K562 (cell line): ENCODE data around the gene ATP5F1D. TPM values are rescaled to one million over a fixed set of nuclear protein-coding genes. Genes with fewer than 3 reads are reported as not detected.
A peak's percentile ranks its signal among the peaks of the same experiment; 100 is the strongest.

Experiments used
- ATAC-seq: fragments of 200-7000 bp; cut with Tn5 transposase; 3 replicates; pipeline ENCODE4 v1.9.1; 2020; ENCODE audit warnings: moderate library complexity
- BruUV-seq: library from RNA; stranded (reverse); fragments of 400-500 nt; replicated peaks from 2 replicates; lab custom pipeline; 2021; lab: Mats Ljungman, UMichigan
- CTCF ChIA-PET: fragments of 300-600 bp; formaldehyde crosslinking; extraction: SDS; loops from one replicate; lab custom pipeline; 2021; ENCODE audit warnings: low intra/inter-chr PET ratio; lab: Yijun Ruan, JAX
- POLR2A ChIA-PET: fragments of 300-600, 350-650 bp; sonication (Branson Sonifier 250); formaldehyde crosslinking; extraction: SDS; loops from one replicate; lab custom pipeline; 2021; ENCODE audit warnings: antibody characterized with exemption, inconsistent platforms; lab: Yijun Ruan, JAX
- DNase-seq, 4 experiments: peaks; one replicate each; pipeline versions ENCODE4 v3.0.0 to v3.0.0-alpha.2; 2011 to 2018; ENCODE audit warnings: low spot score in 3 of 4, mixed read lengths in 3 of 4; ENCODE audit errors: extremely low read depth in 1 of 4
- FAIRE-seq: peaks from 2 replicates; lab custom pipeline; 2011; peaks lifted over from hg19 to GRCh38; lab: Jason Lieb, UNC
- H2AFZ ChIP-seq: 2 replicates; pipeline ENCODE4 v1.6.0; 2011; ENCODE audit warnings: low read depth, low read length, control low read depth, inconsistent platforms
- H3K27ac ChIP-seq: fragments of 200-600 bp; 3 replicates; pipeline ENCODE4 v1.8.0; 2011; ENCODE audit warnings: low read depth, mild to moderate bottlenecking, control low read depth, inconsistent platforms, low read length, moderate library complexity, mixed read lengths; ENCODE audit errors: extremely low read depth
- H3K27me3 ChIP-seq, 2 experiments: fragments of 300-600 bp in 1 of 2; 2 replicates in 1 of 2; 3 replicates in 1 of 2; pipeline versions ENCODE4 v1.6.0 to v1.8.0; 2011; ENCODE audit warnings: inconsistent platforms in 2 of 2, low read length in 2 of 2, mild to moderate bottlenecking in 1 of 2, mixed read lengths in 1 of 2, moderate library complexity in 1 of 2; ENCODE audit not compliant: control insufficient read depth in 2 of 2, insufficient read depth in 2 of 2
- H3K36me3 ChIP-seq: fragments of 300-600 bp; 3 replicates; pipeline ENCODE4 v1.8.0; 2011; ENCODE audit warnings: mild to moderate bottlenecking, low read length, inconsistent platforms; ENCODE audit not compliant: control insufficient read depth, insufficient read depth
- H3K4me1 ChIP-seq, 2 experiments: fragments of 200-600 bp in 1 of 2; replicated peaks in 1 of 2; 2 replicates in 1 of 2; 3 replicates in 1 of 2; pipeline versions ENCODE4 v1.5.1 to v1.8.0; 2011; ENCODE audit warnings: inconsistent platforms in 2 of 2, low read length in 2 of 2, mild to moderate bottlenecking in 1 of 2, mixed read lengths in 1 of 2, moderate library complexity in 1 of 2; ENCODE audit not compliant: control insufficient read depth in 2 of 2, insufficient read depth in 2 of 2
- H3K4me2 ChIP-seq: 2 replicates; pipeline ENCODE4 v1.6.1; 2011; ENCODE audit warnings: low read length, control low read depth, inconsistent platforms, mixed read lengths; ENCODE audit not compliant: insufficient read depth
- H3K4me3 ChIP-seq: fragments of 200-600 bp; sonication (generic), shearing (Covaris generic); 2 replicates; pipeline ENCODE4 v1.5.1; 2016; ENCODE audit warnings: control low read depth, inconsistent platforms
- H3K79me2 ChIP-seq: fragments of 200-600 bp; 3 replicates; pipeline ENCODE4 v1.8.0; 2011; ENCODE audit warnings: low read length, inconsistent platforms; ENCODE audit not compliant: control insufficient read depth, insufficient read depth
- H3K9ac ChIP-seq, 2 experiments: 2 replicates each; pipeline versions ENCODE4 v1.6.0 to v1.6.1; 2011; ENCODE audit warnings: low read depth in 2 of 2, low read length in 2 of 2, control low read depth in 1 of 2, inconsistent platforms in 1 of 2, mild to moderate bottlenecking in 1 of 2, mixed read lengths in 1 of 2; ENCODE audit not compliant: insufficient read depth in 1 of 2
- H3K9me1 ChIP-seq: one replicate; pipeline ENCODE4 v1.6.0; 2011; ENCODE audit warnings: inconsistent platforms, mild to moderate bottlenecking, low read length, moderate library complexity; ENCODE audit not compliant: control insufficient read depth, insufficient read depth
- H3K9me3 ChIP-seq: replicated peaks from 2 replicates; pipeline ENCODE4 v1.5.1; 2011; ENCODE audit warnings: low read depth, low read length, inconsistent platforms; ENCODE audit not compliant: control insufficient read depth, insufficient read depth
- H4K20me1 ChIP-seq: replicated peaks from 2 replicates; pipeline ENCODE4 v1.6.1; 2011; ENCODE audit warnings: low read length, inconsistent platforms, mixed read lengths; ENCODE audit not compliant: control insufficient read depth, insufficient read depth
- IRF1 ChIP-seq: sonication (generic); formaldehyde crosslinking; IDR thresholded peaks from 2 replicates; pipeline ENCODE4 v1.8.0; 2022; ENCODE audit warnings: missing genetic modification reagents, mild to moderate bottlenecking, borderline replicate concordance
- SMAD1 ChIP-seq: fragments of 150-350 bp; IDR thresholded peaks from 2 replicates; pipeline ENCODE4 v1.6.1; 2014; ENCODE audit warnings: low read length, low read depth; ENCODE audit not compliant: partially characterized antibody
- TFAP4 ChIP-seq: sonication (generic); formaldehyde crosslinking; IDR thresholded peaks from 2 replicates; pipeline ENCODE4 v1.8.0; 2022; ENCODE audit warnings: missing genetic modification reagents, mild to moderate bottlenecking, moderate library complexity, borderline replicate concordance
- ZC3H4 ChIP-seq: sonication (generic); formaldehyde crosslinking; IDR thresholded peaks from 2 replicates; pipeline ENCODE4 v1.9.0; 2021; ENCODE audit warnings: missing genetic modification reagents, borderline replicate concordance
- WGBS: fragments of 100-300 bp; shearing (Covaris generic); methylation state at CpG from one replicate; pipeline ENCODE4 v1.1.6; 2016; ENCODE audit warnings: low coverage, mixed read lengths; ENCODE audit not compliant: insufficient coverage; ENCODE audit errors: missing lambda C conversion rate; 5-methylcytosine and 5-hydroxymethylcytosine counted together
- in situ Hi-C: fragments of 300-500 bp; cut with MboI; formaldehyde crosslinking; loops from 4 replicates; pipeline ENCODE4 v1.15.0; 2018; ENCODE audit warnings: inconsistent platforms, mixed read lengths
- intact Hi-C: fragments of 100-400 bp; cut with micrococcal nuclease; formaldehyde crosslinking; loops from 2 replicates; pipeline ENCODE4 v1.14.2; 2022
- polyA plus RNA-seq, 8 experiments: library from polyadenylated mRNA; depleted of rRNA in 4 of 8; stranded (reverse) in 5 of 8; unstranded in 3 of 8; fragments of >200 nt; fragmentation: Nextera tagmentation in 2 of 8; fragmentation: Illumina TruSeq in 1 of 8; extraction: Ambion mirVana in 2 of 8; extraction: Trizol in 1 of 8; gene quantifications; 2 replicates each; pipeline versions ENCODE4 v1.2.1 to v1.2.3, GENCODE V29; 2011 to 2014; ENCODE audit warnings: inconsistent platforms in 1 of 8, missing spikeins in 1 of 8
- total RNA-seq, 7 experiments: library from RNA; depleted of rRNA in 6 of 7; stranded (reverse); fragments of >200 nt in 6 of 7; fragmentation: Illumina TruSeq in 2 of 7; extraction: Trizol in 2 of 7; gene quantifications; 2 replicates each; pipeline versions ENCODE4 v1.2.1 to v1.2.3, GENCODE V29; 2011 to 2021; ENCODE audit warnings: low replicate concordance in 1 of 7

ATP5F1D gene
- total and polyA plus RNA-seq, 9 of the 15 experiments (the other 6 are each of a cell fraction or from before 2014, with no cell fraction given): 3.9 to 409 (median 36.8) TPM

- WGBS: 83% methylated on average over 6 of the region's 15 CpGs
- DNase-seq (no peak), ATAC-seq (no peak), FAIRE-seq (no peak)
- Histone ChIP-seq H3K36me3 (peaks cover 71% of the 10 kb centered on the region), H2AFZ (no peak overlapping the region), H3K27ac (no peak overlapping the region), H3K79me2 (peaks cover 49% of the 10 kb centered on the region), H3K9me3 (no peaks in the 10 kb centered on the region), H3K4me2 (peak overlapping the region; percentile 88), H3K9me1 (no peaks in the 10 kb centered on the region), H3K9ac (peak overlapping the region in 1 of 2 experiments; percentile 92; a peak in 2 of 4 replicates), H4K20me1 (peaks cover 14% of the 10 kb centered on the region), H3K4me1 (peaks cover 37 to 88% of the 10 kb centered on the region in 2 experiments), H3K27me3 (no peaks in the 10 kb centered on the region), H3K4me3 (peak overlapping the region; percentile 68; the same call in 1 of the 2 replicates)
- POLR2A ChIA-PET: interaction anchor here (0.6 to 2.2 kb wide), 4 partner anchors 8 to 998 kb away, joined by 3 to 7 read pairs (median 4); partner anchors contain the start of gene CIRBP
- TF ChIP-seq ZC3H4 (peak; percentile 41; the same call in 1 of the 2 replicates), IRF1 (CRISPR knock-in tag) (no peak)
- in situ Hi-C loops (loop anchor here (5.0 kb wide), 1 partner anchor 105 kb away; the partner anchor contains the start of gene NDUFS7), intact Hi-C loops (loop anchor here (10.0 kb wide), 1 partner anchor 168 kb away; no protein-coding TSS in a partner anchor)
- BruUV-seq: no TSS peak
- CTCF ChIA-PET: interaction anchor here (0.7 kb wide), 1 partner anchor 48 kb away, joined by 3 read pairs; no protein-coding TSS in a partner anchor
These were observed 35.5 kb downstream of the ATP5F1D start for GRCh38 chr19:1277061-1277460.

GRCh38 chr19:1278074-1278473 is 36.5 kb downstream of the ATP5F1D start:
- Histone ChIP-seq H3K9ac (peak overlapping the region in 1 of 2 experiments; percentile 39; a peak in 1 of 4 replicates), H3K4me3 (no peak overlapping the region), H3K9me3 (no peaks in the 10 kb centered on the region), H3K4me1 (peaks cover 27 to 83% of the 10 kb centered on the region in 2 experiments), H3K4me2 (no peak overlapping the region), H4K20me1 (peaks cover 10% of the 10 kb centered on the region), H2AFZ (no peak overlapping the region), H3K9me1 (no peaks in the 10 kb centered on the region), H3K27ac (no peak overlapping the region), H3K27me3 (no peaks in the 10 kb centered on the region), H3K36me3 (peaks cover 61% of the 10 kb centered on the region; the same call in 2 of the 3 replicates), H3K79me2 (peaks cover 39% of the 10 kb centered on the region)
- intact Hi-C loops (loop anchor here (10.0 kb wide), 1 partner anchor 167 kb away; no protein-coding TSS in a partner anchor), in situ Hi-C loops (loop anchor here (5.0 kb wide), 1 partner anchor 104 kb away; the partner anchor contains the start of gene NDUFS7)
- no peak for FAIRE-seq
- TF ChIP-seq SMAD1 (no peak), TFAP4 (CRISPR knock-in tag) (peak; percentile 23; the same call in 1 of the 2 replicates)
- WGBS: 94% methylated on average over 8 of the region's 12 CpGs
- CTCF ChIA-PET: no interaction called here
- ATAC-seq: no peak
- BruUV-seq: no TSS peak
- POLR2A ChIA-PET: interaction anchor here (0.9 to 2.2 kb wide), 3 partner anchors 9 to 997 kb away, joined by 3 to 7 read pairs (median 3); partner anchors contain the start of gene CIRBP
- no peak for DNase-seq
